K562 (cell line): ENCODE results near the gene POLR3GL. TPM values are rescaled to one million over a fixed set of nuclear protein-coding genes. Genes with fewer than 3 reads are reported as not detected.

Experiments used
- ADNP ChIP-seq: fragments of 200-800 bp; sonication (Bioruptor generic); IDR thresholded peaks from 2 replicates; pipeline ENCODE4 v1.6.1; 2016; ENCODE audit warnings: missing genetic modification characterization, missing compliant biosample characterization
- C11orf30 ChIP-seq: fragments of 450-650 bp; IDR thresholded peaks from 2 replicates; pipeline ENCODE4 v1.6.1; 2016; ENCODE audit warnings: low read depth, mild to moderate bottlenecking
- CBFA2T3 ChIP-seq: fragments of 450-650 bp; IDR thresholded peaks from 2 replicates; pipeline ENCODE4 v1.6.1; 2017
- EP300 ChIP-seq: IDR thresholded peaks from 2 replicates; pipeline ENCODE4 v1.6.1; 2012; ENCODE audit warnings: low read length, improper control_type of control experiment
- FOSL1 ChIP-seq: fragments of 200-800 bp; sonication (Bioruptor generic); conservative IDR thresholded peaks from 2 replicates; pipeline ENCODE4 v1.6.1; 2016; ENCODE audit warnings: missing genetic modification characterization, missing compliant biosample characterization
- HDAC1 ChIP-seq, 2 experiments: fragments of 450-650 bp; IDR thresholded peaks; 2 replicates each; pipeline ENCODE4 v1.6.1; 2016 to 2017; ENCODE audit warnings: inconsistent platforms in 1 of 2, mild to moderate bottlenecking in 1 of 2, moderate library complexity in 1 of 2
- HDAC2 ChIP-seq: fragments of 450-650 bp; IDR thresholded peaks from 2 replicates; pipeline ENCODE4 v1.6.1; 2016; ENCODE audit warnings: mild to moderate bottlenecking
- KDM1A ChIP-seq, 2 experiments: fragments of 450-650 bp; IDR thresholded peaks; 2 replicates each; pipeline ENCODE4 v1.6.1; 2016; ENCODE audit warnings: mild to moderate bottlenecking in 2 of 2
- MECOM ChIP-seq: fragments of 250-450 bp; sonication (Bioruptor Pico); IDR thresholded peaks from 2 replicates; pipeline ENCODE4 v1.8.0; 2022; ENCODE audit warnings: inconsistent platforms
- NFE2 ChIP-seq: IDR thresholded peaks from 2 replicates; pipeline ENCODE4 v1.6.1; 2014; ENCODE audit warnings: antibody characterized with exemption, low read depth
- SMARCA4 ChIP-seq: fragments of 450-650 bp; IDR thresholded peaks from 2 replicates; pipeline ENCODE4 v1.6.1; 2016
- SMARCA5 ChIP-seq: fragments of 450-650 bp; IDR thresholded peaks from 2 replicates; pipeline ENCODE4 v1.6.1; 2016
- SMARCC2 ChIP-seq: fragments of 450-650 bp; IDR thresholded peaks from 2 replicates; pipeline ENCODE4 v1.6.1; 2017; ENCODE audit warnings: antibody characterized with exemption, moderate library complexity, mild to moderate bottlenecking, low read depth
- SOX6 ChIP-seq: fragments of 450-650 bp; IDR thresholded peaks from 2 replicates; pipeline ENCODE4 v1.6.1; 2014; ENCODE audit warnings: mild to moderate bottlenecking
- TAL1 ChIP-seq: fragments of 450-650 bp; IDR thresholded peaks from 2 replicates; pipeline ENCODE4 v1.6.1; 2016; ENCODE audit warnings: mild to moderate bottlenecking
- TRIM24 ChIP-seq, 2 experiments: fragments of 450-650 bp; IDR thresholded peaks; 2 replicates each; pipeline ENCODE4 v1.6.1; 2016
- TRIM28 ChIP-seq: fragments of 450-650 bp; IDR thresholded peaks from 2 replicates; pipeline ENCODE4 v1.6.1; 2017
- ZBTB2 ChIP-seq: fragments of 450-650 bp; IDR thresholded peaks from 2 replicates; pipeline ENCODE4 v1.6.1; 2016; ENCODE audit warnings: antibody characterized with exemption
- ZEB2 ChIP-seq: fragments of 450-650 bp; IDR thresholded peaks from 2 replicates; pipeline ENCODE4 v1.6.1; 2016
- ZFP1 ChIP-seq: fragments of 450-650 bp; formaldehyde crosslinking; IDR thresholded peaks from 2 replicates; pipeline ENCODE4 v1.4.0; 2020; ENCODE audit warnings: mild to moderate bottlenecking, mixed read lengths
- polyA plus RNA-seq, 8 experiments: library from polyadenylated mRNA; depleted of rRNA in 4 of 8; stranded (reverse) in 5 of 8; unstranded in 3 of 8; fragments of >200 nt; fragmentation: Nextera tagmentation in 2 of 8; fragmentation: Illumina TruSeq in 1 of 8; extraction: Ambion mirVana in 2 of 8; extraction: Trizol in 1 of 8; gene quantifications; 2 replicates each; pipeline versions ENCODE4 v1.2.1 to v1.2.3, GENCODE V29; 2011 to 2014; ENCODE audit warnings: inconsistent platforms in 1 of 8, missing spikeins in 1 of 8
- total RNA-seq, 7 experiments: library from RNA; depleted of rRNA in 6 of 7; stranded (reverse); fragments of >200 nt in 6 of 7; fragmentation: Illumina TruSeq in 2 of 7; extraction: Trizol in 2 of 7; gene quantifications; 2 replicates each; pipeline versions ENCODE4 v1.2.1 to v1.2.3, GENCODE V29; 2011 to 2021; ENCODE audit warnings: low replicate concordance in 1 of 7

POLR3GL gene
- total and polyA plus RNA-seq, 9 of the 15 experiments (the other 6 are each of a cell fraction or from before 2014, with no cell fraction given): 14.6 to 48.4 (median 38.2) TPM

- 0 out of 2 replicates have a peak, but pooled peaks have one; percentile 28 for TF ChIP-seq ZBTB2
- peak; percentile 89 for TF ChIP-seq FOSL1 (tag)
- TF ChIP-seq SOX6: peak; percentile 95
- TF ChIP-seq CBFA2T3: peak; percentile 69
- TF ChIP-seq TRIM24 (IDR thresholded peaks at IDR 0.05): peak in 1 of 2 experiments; percentile 7; a peak in 1 of 4 replicates
- peak; percentile 62 for TF ChIP-seq ADNP (tag)
- TF ChIP-seq ZFP1: 0 out of 2 replicates have a peak, but pooled peaks have one; percentile 23
- peak in 1 of 2 experiments; percentile 63; a peak in 3 of 4 replicates for TF ChIP-seq KDM1A (IDR thresholded peaks at IDR 0.05)
- TF ChIP-seq SMARCA4: peak; percentile 81
- 0 out of 4 replicates have a peak, but pooled peaks of 1 of the 2 experiments have one; percentile 11 for TF ChIP-seq HDAC1 (IDR thresholded peaks at IDR 0.05)
- peak; percentile 48; the same call in 1 of the 2 replicates for TF ChIP-seq TRIM28
- peak; percentile 16; the same call in 1 of the 2 replicates for TF ChIP-seq C11orf30
- TF ChIP-seq TAL1: peak; percentile 51
- peak; percentile 30; the same call in 1 of the 2 replicates for TF ChIP-seq NFE2
- peak; percentile 62; the same call in 1 of the 2 replicates for TF ChIP-seq SMARCA5
- TF ChIP-seq ZEB2: peak; percentile 60; the same call in 1 of the 2 replicates
- TF ChIP-seq HDAC2: 0 out of 2 replicates have a peak, but pooled peaks have one; percentile 37
- TF ChIP-seq EP300: peak; percentile 68
- peak; percentile 63; the same call in 1 of the 2 replicates for TF ChIP-seq SMARCC2
- 0 out of 2 replicates have a peak, but pooled peaks have one; percentile 17 for TF ChIP-seq MECOM (CRISPR knock-in tag)
These were observed 61.5 kb downstream of the POLR3GL start (continued) for GRCh38 chr1:146025787-146026495.
